Urinary bladder (tissue), 4 donors: ENCODE results near the gene HOXA4. TPM values are rescaled to one million over a fixed set of nuclear protein-coding genes. Genes with fewer than 3 reads are reported as not detected.
A peak's percentile ranks its signal among the peaks of the same experiment; 100 is the strongest.

ENCODE experiments used
- DNase-seq: peaks from one replicate; pipeline ENCODE4 v3.0.0-alpha.2; 2015; ENCODE audit errors: extremely low spot score
- H3K27ac ChIP-seq: one replicate; pipeline ENCODE4 v1.5.1; 2013; ENCODE audit warnings: low read depth, mild to moderate bottlenecking, moderate library complexity
- H3K36me3 ChIP-seq: one replicate; pipeline ENCODE4 v1.6.1; 2013; ENCODE audit warnings: mild to moderate bottlenecking, moderate library complexity; ENCODE audit not compliant: insufficient read depth
- H3K4me1 ChIP-seq: one replicate; pipeline ENCODE4 v1.6.1; 2013; ENCODE audit warnings: mild to moderate bottlenecking, moderate library complexity; ENCODE audit not compliant: insufficient read depth
- H3K4me3 ChIP-seq: one replicate; pipeline ENCODE4 v1.5.1; 2013; ENCODE audit warnings: low read depth, low read length
- WGBS: extraction: QIAGEN DNeasy Blood & Tissue Kit; methylation state at CpG from one replicate; pipeline ENCODE4 v1.1.7; 2013; 5-methylcytosine and 5-hydroxymethylcytosine counted together
- polyA plus RNA-seq: library from polyadenylated mRNA; stranded (reverse); fragments of 200-250 nt; gene quantifications from one replicate; pipeline ENCODE4 v1.2.3, GENCODE V29; 2013
- total RNA-seq: library from RNA; depleted of rRNA; stranded (reverse); fragments of >200 nt; gene quantifications from one replicate; pipeline ENCODE4 v1.2.3, GENCODE V29; 2014
- donor health status: healthy with polysubstance abuse.
- donor health status: healthy.

HOXA4 gene
- total and polyA plus RNA-seq, 2 donors, result 1.0 to 6.0 TPM

- no peak overlapping the region for H3K27ac ChIP-seq
- no peak for DNase-seq
- no peaks in the 10 kb centered on the region for H3K4me1 ChIP-seq
- no peaks in the 10 kb centered on the region for H3K36me3 ChIP-seq
- H3K4me3 ChIP-seq, result peak overlapping the region; percentile 62
- WGBS, result 38% methylated on average over 30 of the region's 30 CpGs
Measured at GRCh38 chr7:27156916-27157701, 26.6 kb upstream of the HOXA4 start.

GRCh38 chr7:27156508-27156898 is 25.9 kb upstream of the HOXA4 start, which contains the start of gene HOXA7:
TSS of gene HOXA7 (minus strand) at chr7:27156675. CDS start at chr7:27156545, 130 bp downstream.
- H3K27ac ChIP-seq, result peak within 1 kb of the TSS; percentile 88
- no peaks in the 10 kb centered on the region for H3K4me1 ChIP-seq
- under 1% methylated on average over 33 of the region's 33 CpGs for WGBS
- no peak for DNase-seq
- H3K4me3 ChIP-seq, result peak within 1 kb of the TSS; percentile 62
- H3K36me3 ChIP-seq, result no peaks in the 10 kb centered on the region

- WGBS, result under 1% methylated on average over 63 of the region's 63 CpGs
- no peaks in the 10 kb centered on the region for H3K4me1 ChIP-seq
- H3K27ac ChIP-seq, result peak overlapping the region; percentile 88
- H3K4me3 ChIP-seq, result peak overlapping the region; percentile 62
- no peak for DNase-seq
- H3K36me3 ChIP-seq, result no peaks in the 10 kb centered on the region
Measured at GRCh38 chr7:27155816-27156507, 25.4 kb upstream of the HOXA4 start.

GRCh38 chr7:27154901-27155815 is 24.6 kb upstream of the HOXA4 start:
- Histone ChIP-seq H3K27ac (no peak overlapping the region), H3K4me1 (no peaks in the 10 kb centered on the region), H3K36me3 (no peaks in the 10 kb centered on the region), H3K4me3 (peak overlapping the region; percentile 62)
- DNase-seq, result no peak
- WGBS, result 69% methylated on average over 48 of the region's 48 CpGs

- no peak overlapping the region for H3K4me3 ChIP-seq
- H3K4me1 ChIP-seq, result no peaks in the 10 kb centered on the region
- no peak overlapping the region for H3K27ac ChIP-seq
- H3K36me3 ChIP-seq, result no peaks in the 10 kb centered on the region
- 93% methylated on average over 10 of the region's 10 CpGs for WGBS
- DNase-seq, result no peak
Measured at GRCh38 chr7:27154369-27154768, 23.8 kb upstream of the HOXA4 start.

GRCh38 chr7:27153526-27153925 is 23.0 kb upstream of the HOXA4 start:
- Histone ChIP-seq H3K4me1 (no peaks in the 10 kb centered on the region), H3K27ac (no peak overlapping the region), H3K4me3 (no peak overlapping the region), H3K36me3 (no peaks in the 10 kb centered on the region)
- no peak for DNase-seq
- WGBS, result 95% methylated on average over 3 of the region's 3 CpGs

GRCh38 chr7:27152816-27153442 is 22.4 kb upstream of the HOXA4 start:
- 46% methylated on average over 22 of the region's 22 CpGs for WGBS
- no peak for DNase-seq
- H3K27ac ChIP-seq, result peak overlapping the region; percentile 93

GRCh38 chr7:27151931-27152815 is 21.6 kb upstream of the HOXA4 start, which contains the start of gene HOXA3:
TSS of gene HOXA3 (minus strand) at chr7:27152583. CDS start at chr7:27110640, 41,943 bp downstream.
- peak within 1 kb of the TSS; percentile 94 for H3K27ac ChIP-seq
- DNase-seq, result no peak
- 2% methylated on average over 53 of the region's 53 CpGs for WGBS
- no peaks in the 10 kb centered on the region for H3K4me1 ChIP-seq
- H3K4me3 ChIP-seq, result peak within 1 kb of the TSS; percentile 56
- no peaks in the 10 kb centered on the region for H3K36me3 ChIP-seq

More at GRCh38 chr7:27152816-27153442, 22.4 kb upstream of the HOXA4 start:
- Histone ChIP-seq H3K4me3 (peak overlapping the region; percentile 56), H3K4me1 (no peaks in the 10 kb centered on the region), H3K36me3 (no peaks in the 10 kb centered on the region)

GRCh38 chr7:27151341-27151930 is 20.9 kb upstream of the HOXA4 start:
- DNase-seq, result no peak
- WGBS, result 1% methylated on average over 27 of the region's 27 CpGs
- Histone ChIP-seq H3K4me1 (no peaks in the 10 kb centered on the region), H3K27ac (peak overlapping the region; percentile 94), H3K4me3 (peak overlapping the region; percentile 56), H3K36me3 (no peaks in the 10 kb centered on the region)

- H3K4me3 ChIP-seq, result peak overlapping the region; percentile 56
- WGBS, result under 1% methylated on average over 58 of the region's 58 CpGs
Measured at GRCh38 chr7:27150568-27151340, 20.2 kb upstream of the HOXA4 start.

GRCh38 chr7:27149842-27150567 is 19.4 kb upstream of the HOXA4 start:
- Histone ChIP-seq H3K4me1 (no peaks in the 10 kb centered on the region), H3K27ac (peak overlapping the region; percentile 61), H3K36me3 (no peaks in the 10 kb centered on the region), H3K4me3 (peak overlapping the region; percentile 56)
- 28% methylated on average over 13 of the region's 13 CpGs for WGBS
- DNase-seq, result no peak

More at GRCh38 chr7:27150568-27151340, 20.2 kb upstream of the HOXA4 start:
- Histone ChIP-seq H3K27ac (peak overlapping the region; percentile 94), H3K4me1 (no peaks in the 10 kb centered on the region), H3K36me3 (no peaks in the 10 kb centered on the region)
- DNase-seq, result no peak
